ENCODE data around the gene RHOF.
A peak's percentile ranks its signal among the peaks of the same experiment; 100 is the strongest.
"Not testable (repeated sequence)": the region's sequence is repeated elsewhere in the genome, so short reads cannot be mapped to it uniquely, and the experiment has no call there.

The RHOF gene

DNA sequence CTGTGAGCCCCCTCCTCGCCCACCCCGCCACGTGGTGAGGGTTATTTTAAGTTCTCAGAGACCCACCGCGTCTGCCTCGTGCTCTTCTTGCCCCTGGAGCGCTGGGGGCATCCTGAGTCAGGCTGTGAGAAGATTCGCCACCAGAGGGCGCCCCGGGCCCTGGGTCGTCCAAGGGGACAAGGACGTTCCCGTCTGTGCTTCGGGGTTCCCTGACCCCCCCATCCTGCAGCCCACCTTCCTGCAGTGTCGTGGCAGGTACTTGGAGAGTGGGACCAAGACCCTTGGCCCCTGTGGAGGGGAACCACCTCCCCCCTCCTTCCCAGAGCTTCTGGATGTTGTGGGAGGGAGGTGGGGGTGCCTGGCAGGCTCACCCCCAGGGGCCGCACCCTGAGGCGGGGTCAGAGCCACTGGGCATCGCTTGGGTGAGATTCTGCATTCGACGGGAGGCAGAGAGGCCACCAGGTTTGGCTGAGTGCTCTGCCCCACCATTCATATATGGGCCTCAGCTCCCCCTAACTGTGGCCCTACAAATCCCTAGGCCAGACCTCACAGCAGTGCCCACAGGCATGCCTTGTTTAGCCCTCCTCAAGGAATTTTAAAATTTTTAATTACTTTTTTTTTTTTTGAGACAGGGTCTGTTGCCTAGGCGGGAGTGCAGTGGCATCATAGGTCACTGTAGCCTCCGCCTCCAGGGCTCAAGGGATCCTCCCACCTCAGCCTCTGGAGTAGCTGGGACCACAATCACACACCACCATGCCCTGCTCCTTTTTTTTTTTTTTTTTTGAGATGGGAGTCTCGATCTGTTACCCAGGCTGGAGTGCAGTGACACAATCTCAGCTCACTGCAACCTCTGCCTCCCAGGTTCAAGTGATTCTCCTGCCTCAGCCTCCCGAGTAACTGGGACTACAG is 17.0 kb downstream of the RHOF start:
- peak; percentile 75 for DNase-seq (ENCODE audit: low read depth, low spot score)

DNA sequence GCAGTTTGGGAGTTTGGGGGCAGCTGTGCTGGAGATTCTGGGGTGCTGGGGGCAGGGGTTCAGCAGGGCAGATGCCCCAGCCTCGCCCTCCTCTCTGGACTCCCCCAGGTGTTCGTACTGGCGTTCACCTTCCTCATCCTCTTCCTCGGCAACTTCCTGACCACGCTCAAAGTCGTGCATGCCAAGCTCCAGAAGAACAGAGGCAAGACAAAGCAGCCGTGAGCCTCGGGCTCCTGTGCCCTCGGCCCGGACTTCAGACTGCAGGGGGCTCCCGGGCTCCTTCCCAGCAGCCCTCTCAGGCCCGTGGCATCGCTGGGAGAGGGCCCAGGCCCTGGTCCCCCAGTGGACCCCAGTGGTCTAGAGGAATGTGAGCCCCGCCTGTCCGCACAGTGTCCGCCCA is 18.0 kb downstream of the RHOF start:
- DNase-seq (ENCODE audit: low read depth, low spot score) = no peak

DNA sequence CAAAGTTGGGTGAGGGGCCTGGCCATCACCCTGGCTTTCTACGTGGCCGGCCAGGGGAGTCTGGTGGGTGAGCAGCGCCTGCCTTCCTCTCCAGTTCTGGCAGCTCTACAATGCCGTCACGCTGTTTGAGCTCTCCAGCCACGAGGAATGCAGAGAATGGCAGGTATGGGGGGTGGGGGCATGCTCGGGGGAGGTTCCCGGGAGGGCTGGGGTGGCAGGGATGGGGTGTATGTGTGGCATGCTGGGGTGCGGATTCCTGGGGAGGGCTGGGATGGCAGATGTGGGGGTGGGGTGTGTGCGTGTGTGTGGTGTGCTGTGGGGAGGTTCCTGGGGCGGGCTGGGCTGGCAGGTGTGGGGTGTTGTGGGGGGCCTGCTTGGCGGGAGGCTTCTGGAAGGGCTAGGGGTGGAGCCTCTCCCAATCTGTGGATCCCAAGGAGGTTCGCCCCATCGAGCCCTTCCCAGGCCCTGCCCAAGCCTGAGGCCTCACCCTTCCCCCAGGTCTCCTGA is 18.5 kb downstream of the RHOF start:
- no peak for DNase-seq (ENCODE audit: low read depth, low spot score)

DNA sequence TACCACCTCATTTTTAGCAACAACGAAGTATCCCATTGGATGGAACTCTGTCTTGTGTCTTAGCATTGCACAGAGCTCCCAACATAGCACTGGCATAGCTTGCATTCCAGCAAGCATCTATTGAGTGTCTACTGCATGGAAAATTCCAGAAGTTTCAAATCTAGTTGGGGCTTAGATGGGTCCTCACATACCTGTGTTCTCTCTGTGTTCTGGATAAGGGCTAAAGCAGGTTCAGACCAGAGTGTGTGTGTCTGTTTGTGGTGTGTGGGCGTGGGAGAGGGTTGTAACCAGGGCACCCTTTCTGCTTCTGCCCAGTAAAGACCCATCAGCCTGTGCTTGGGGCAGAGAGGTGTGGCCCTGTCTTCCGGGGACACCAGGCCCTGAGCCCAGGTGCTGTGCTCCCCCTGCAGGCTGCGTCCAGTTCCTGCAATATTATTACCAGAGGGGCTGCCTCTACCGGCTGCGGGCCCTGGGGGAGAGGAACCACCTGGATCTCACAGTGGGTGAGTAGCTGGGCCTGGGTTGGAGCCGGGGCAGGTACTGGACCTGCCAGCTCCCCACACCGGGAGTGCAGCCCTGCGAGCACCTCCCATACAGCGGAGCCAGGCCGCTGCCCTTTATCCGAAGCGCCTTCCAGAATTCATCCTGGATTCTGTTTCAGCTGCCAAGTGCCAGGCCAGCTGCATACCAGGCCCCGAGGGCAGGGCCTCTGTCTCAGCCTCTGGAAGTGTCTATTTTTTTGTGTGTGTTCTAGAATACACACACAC is 20.3 kb downstream of the RHOF start:
- DNase-seq (ENCODE audit: low read depth, low spot score) = peak; percentile 84

DNA sequence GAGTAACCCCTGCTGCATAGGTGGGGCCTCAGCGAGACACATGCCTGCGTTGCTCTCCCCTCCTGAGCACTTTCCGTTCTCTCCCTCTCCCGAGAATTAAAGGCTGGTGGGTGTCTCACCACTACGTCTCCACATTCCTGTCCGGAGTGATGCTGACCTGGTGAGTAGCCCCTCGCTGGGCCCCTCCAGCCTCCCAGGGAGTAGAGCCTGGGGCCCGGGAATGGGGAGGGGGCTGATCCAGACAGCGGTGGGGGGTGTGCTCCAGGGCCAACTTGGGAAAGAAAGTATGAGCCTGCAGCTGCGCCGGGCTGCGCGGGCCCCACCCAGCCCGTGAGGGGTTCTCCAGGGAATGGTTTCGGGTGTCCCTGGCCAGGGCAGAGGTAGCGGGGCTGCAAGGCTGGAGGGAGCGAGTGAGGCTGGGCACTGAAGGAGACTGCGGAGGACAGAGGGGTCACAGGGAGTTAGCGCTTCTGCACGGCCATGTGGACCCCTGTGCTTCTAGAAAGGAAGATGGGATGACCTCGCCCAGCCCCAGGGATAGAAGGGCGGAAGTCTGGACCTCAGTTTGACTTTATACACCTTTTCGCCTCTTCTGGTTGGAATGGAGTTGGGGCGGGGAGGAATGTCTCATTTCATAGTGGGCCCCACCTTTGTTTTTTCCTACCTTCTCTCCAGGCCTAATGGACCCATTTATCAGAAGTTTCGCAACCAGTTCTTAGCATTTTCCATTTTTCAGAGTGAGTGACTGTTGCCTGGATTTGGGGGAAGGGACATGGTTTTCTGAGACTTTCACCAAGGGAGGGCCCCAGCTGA is 22.5 kb downstream of the RHOF start:
- DNase-seq (ENCODE audit: low read depth, low spot score) = peak; percentile 48

DNA sequence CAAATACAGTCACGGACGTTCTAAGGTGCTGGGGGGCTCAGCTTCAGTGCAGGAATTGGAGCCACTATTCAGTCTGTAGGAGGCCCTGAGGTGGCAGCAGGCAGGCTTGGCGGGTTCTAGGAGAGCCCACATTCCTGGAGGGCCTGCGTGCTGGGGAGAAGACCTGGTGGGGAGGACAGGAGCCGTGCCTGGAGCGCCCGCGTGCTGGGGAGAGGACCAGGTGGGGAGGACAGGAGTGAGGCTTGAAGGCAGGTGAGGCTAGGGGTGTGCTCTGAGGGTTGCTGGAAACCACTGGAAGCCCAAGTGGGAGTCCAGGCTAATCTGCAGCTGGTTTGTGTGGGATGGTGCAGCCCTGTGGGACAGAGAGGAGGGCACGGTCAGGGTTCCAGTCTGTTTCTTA is 23.1 kb downstream of the RHOF start:
- DNase-seq (ENCODE audit: low read depth, low spot score) = peak; percentile 66

DNA sequence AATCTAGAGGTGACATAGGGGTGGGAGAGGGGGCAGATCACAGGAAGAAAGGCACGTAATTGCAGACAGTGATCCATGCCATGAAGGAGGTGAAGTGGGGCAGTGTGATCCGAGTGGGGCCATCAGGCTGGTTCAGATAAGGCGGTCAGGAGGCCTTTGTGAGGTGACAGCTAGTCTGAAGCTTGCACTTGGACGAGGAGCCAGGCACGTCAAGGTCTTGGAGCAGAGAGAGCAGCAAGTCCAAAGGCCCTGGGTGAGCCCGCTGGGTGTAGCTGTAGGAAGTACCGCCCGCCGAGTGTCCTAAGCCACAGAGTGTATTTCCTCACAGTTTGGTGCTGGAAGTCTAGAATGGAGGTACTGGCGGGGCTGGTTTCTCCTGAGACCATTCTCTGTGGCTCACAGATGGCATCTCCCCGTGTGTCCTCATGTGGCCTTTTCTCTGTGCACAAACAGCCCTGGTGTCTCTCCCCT is 23.6 kb downstream of the RHOF start:
- no peak for DNase-seq (ENCODE audit: low read depth, low spot score)

DNA sequence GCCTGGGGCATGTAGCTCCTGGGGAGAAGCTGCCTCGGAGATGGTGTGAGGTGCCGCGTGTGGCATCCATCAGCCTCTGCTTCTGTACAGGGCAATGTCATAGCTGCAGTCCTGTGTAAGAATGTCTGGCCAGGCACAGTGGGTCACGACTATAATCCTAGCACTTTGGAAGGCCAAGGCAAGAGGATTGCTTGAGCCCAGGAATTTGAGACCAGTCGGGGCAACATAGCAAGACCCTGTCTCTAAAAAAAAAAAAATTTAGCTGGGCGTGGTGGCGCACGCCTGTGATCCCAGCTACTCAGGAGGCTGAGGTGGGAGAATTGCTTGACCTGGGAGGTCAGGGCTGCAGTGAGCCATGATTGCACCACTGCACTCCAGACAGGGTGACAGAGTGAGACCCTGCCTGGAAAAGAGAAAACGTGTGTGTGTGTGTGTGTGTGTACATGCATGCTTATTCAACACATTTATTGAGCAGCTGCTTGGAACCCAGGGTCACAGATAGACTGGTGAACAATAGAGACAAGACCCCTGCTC is 24.1 kb downstream of the RHOF start:
- no peak for DNase-seq (ENCODE audit: low read depth, low spot score)

DNA sequence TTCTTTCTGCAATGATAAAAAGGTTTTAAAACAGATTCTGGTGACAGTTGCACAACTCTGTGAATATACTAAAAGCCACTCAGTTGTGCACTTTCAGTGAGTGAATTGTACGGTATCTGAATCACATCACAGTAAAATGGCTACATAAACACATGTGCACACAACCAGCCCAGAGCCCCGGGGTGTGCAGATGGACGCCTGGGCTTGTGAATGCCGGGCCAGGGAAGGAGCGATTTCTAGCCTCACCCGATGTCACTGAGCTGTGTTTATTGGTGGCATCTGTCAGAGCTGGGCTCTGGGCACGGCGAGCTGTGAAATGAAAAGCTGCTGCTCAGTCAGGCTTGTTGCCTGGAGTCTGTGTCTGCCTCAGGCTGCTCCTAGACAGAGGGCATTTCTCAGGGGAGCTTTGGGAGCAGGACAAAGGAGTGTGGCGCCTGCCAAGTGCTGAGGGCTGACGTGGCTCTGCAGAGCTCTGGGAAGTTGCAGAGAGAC is 25.9 kb downstream of the RHOF start:
- no peak for DNase-seq (ENCODE audit: low read depth, low spot score)

DNA sequence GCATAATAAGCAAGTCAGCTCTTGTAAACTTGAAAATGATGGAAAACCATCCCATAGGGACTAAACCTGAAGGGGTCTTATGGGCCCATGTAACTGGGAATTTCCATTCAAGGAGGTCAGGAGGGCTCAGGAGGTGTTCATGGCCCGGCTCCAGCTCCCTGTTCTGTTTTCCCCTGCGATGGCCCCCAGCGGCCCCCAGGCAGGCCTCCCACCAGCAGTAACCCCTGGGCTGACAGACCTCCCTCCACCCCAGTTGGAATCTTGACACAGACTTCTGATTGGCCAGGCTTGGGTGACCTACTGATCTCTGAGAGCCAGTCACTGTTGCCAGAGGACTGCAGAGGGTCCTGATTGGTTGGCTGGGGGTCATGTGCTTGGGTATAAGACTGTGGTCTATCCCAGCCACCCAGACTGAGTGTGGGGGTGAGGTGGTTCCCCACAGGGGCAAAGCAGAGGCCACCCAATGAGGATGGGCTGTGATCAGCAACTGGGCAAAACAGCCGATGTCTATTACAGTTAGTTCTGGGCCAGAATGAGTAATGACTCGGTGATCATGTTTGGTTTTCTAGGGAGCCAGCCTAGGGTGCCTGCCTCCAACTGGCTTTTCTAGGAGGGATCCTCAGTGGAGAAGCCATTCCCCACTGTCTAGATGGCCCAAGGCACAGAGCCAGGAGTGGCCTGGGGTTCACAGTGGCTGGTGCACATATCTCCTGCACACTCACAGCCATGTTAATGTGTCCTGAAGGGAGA is 27.0 kb downstream of the RHOF start:
- no peak for DNase-seq (ENCODE audit: low read depth, low spot score)

DNA sequence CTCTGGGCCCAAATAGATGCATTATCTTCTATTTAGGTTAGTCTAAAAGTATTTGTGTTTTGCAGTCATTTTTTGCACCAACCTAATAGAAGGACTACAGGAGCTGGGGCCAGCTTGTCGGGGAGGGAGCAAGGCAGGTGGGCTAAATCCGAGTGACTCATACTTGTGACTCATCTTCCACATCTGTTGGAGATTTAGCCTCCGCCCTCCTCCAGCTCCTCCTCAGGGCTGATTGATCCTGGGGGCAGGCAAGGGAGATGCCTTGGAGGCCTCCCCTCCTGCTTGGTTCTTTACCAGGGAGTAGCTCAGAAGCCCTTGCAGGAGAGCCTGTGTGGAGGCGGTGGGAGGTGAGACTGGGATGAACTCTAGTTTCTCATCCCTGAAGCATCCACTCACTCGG is 27.9 kb downstream of the RHOF start:
- peak; percentile 73 for DNase-seq (ENCODE audit: low read depth, low spot score)

DNA sequence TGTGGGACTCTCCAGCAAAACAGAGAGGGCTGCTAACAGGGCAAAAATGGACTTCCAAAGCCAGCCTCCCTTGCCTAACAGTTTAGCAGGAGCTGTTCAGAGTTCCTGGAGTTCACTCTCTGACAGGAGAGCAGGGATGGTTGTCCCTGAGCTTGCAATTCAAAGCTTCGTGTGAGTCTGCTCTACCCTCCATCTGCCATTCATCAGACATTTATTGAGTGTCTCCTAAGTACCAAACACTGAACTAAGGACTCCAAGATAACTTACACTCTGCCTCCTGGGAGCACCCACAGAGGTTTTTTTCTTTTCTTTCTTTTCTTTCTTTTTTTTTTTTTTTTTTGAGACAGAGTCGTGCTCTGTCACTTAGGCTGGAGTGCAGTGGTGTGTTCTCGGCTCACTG is 28.7 kb downstream of the RHOF start:
- no peak for DNase-seq (ENCODE audit: low read depth, low spot score)

DNA sequence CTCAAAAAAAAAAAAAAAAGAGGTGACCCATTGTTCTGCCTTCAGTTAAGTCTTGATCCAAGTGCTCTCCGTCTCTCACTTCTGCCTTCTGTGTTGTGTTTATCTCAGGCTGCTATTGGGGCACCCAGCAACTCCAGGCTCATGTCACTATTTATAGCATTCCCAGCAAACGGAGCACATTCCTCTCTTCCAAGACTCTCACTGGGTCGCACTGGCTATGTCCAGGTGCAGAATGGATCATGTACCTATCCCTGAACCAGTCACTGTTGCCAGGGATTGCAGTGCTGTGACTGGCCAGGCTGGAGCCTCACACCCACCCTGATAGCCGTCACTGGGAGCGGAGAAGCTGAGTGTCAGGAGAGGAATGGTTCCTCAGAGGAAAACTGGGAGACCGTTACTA is 31.2 kb downstream of the RHOF start:
- no peak for DNase-seq (ENCODE audit: low read depth, low spot score)

DNA sequence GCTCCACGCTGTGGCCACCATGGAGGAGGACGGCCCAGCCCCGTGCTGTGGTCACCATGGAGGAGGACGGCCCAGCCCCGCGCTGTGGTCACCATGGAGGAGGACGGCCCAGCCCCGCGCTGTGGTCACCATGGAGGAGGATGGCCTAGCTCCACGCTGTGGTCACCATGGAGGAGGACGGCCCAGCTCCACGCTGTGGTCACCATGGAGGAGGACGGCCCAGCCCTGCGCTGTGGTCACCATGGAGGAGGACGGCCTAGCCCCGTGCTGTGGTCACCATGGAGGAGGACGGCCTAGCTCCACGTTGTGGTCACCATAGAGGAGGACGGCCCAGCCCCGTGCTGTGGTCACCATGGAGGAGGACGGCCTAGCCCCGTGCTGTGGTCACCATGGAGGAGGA is 35.0 kb downstream of the RHOF start:
- DNase-seq (ENCODE audit: low read depth, low spot score) = not testable (repeated sequence)

DNA sequence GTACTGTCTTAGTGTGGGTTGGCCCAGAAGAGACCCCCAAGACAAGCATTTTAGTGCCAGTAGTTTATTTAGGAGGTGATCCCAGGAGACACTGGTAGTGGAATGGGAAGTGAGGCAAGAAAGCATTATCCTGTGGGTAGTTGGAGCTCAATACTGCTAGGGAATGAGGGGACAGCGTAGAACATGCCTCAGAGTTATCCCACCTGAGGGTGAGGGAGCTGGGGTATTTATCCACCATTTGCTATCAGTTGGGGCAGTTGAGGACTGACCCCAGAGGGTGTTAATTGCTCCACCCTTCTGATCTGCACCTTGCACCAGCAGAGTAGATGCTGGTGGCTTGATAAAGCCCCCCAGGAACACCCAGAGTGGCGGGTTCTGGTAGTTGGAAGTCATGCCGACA is 37.9 kb downstream of the RHOF start:
- no peak for DNase-seq (ENCODE audit: low read depth, low spot score)

DNA sequence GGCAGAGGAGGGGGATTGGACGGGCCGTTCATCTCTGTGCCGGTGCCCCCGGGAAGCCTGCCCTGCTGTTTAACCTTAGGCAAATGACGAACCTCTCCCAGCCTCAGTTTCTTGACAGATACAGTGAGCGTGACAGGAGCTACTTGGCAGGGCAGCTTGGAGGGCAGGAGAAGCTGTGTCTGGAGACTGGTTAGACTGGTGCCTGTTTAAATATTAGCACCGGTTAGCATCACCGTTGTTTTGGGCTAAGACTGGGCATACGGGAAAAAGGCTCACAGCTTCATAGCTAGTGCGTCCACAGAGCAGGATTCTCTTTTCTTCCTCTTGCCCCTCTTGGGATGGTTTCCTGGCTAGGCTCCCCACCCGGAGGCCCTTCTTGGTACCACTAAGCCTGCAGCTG is 38.7 kb downstream of the RHOF start:
- DNase-seq (ENCODE audit: low read depth, low spot score) = no peak

DNA sequence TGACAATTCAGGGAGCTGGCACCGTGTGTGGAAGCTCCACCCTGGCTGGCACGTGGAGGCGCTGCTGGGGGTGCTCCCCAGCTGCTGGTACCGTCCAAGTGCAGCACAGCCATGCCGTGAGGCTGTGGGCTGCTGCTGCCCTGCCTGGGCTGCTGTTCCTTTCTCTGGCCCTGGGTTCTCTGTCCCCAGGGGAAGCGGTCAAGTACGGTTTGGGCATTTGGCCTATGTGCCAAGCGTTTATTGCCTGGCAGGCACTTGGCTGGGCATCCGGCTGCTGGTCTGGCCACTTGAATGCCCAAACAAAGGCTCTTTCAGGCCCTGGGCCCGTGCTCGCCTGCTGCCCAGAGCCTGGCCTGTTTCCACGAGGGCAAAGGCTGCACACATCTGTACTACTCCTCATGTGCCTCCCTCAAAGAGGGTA is 39.6 kb downstream of the RHOF start:
- DNase-seq (ENCODE audit: low read depth, low spot score) = no peak

DNA sequence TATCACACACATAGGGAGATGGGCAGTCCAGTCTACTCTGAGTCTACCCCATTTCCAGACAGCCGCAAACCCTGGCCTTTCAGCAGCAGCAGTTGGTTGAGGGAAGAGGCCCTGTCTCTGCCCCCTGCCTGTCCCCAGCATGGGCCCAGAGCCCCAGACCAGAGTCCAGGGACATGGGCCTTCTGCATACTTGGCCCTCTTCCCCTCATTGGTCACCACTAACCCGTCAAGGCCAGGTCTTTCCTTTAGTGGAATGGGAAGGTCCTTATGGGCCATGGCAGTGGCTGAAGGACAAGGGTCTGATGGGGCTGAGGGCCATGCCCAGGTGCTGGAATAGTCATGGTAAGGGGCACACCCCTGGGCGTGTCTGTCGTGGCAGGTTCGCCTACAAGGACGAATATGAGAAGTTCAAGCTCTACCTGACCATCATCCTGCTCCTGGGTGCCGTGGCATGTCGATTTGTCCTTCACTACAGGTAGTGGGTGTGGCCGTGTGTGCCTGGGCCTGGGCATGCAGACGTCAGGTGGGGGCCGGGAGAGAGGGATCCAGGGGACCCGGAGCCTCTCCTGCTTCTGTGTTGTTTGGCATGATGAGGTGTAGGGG is 41.6 kb downstream of the RHOF start:
- DNase-seq (ENCODE audit: low read depth, low spot score) = no peak

DNA sequence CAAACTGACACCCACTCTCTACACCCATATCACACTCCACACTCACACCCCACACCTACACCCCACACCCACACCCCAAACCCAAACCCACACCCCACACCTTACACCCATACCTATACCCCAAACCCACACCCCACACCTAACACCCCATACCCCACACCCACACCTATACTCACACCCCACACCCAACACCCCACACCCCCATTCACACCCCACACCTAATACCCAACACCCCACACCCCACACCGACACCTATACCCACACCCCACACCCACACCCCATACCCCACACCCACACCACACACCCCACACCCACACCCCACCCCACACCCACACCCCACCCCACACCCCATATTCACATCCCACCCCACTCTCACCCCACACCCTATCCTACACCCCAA is 42.5 kb downstream of the RHOF start:
- DNase-seq (ENCODE audit: low read depth, low spot score) = no peak

DNA sequence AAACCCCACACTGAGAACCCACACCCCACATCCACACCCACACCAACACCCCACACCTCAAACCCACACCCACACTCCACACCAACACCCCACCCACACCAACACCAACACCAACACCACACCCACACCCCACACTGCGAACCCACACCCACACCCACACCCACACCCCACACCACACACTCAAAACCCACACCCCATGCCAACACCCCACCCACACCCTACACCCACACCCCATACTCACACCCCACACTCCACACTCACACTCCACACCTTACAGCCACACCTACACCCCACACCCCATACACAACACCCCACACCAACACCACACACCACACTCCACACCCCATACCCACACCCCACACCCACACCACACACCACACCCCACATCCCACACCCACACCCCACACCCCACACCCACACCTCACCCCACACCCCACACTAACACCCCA is 43.0 kb downstream of the RHOF start:
- DNase-seq (ENCODE audit: low read depth, low spot score) = no peak

Measured in ELF-1 (cell line).